Mucosa of rectum (tissue), 2 donors: ENCODE measurements around the gene FLOT1.
A peak's percentile ranks its signal among the peaks of the same experiment; 100 is the strongest.
"Not testable (repeated sequence)": the region's sequence is repeated elsewhere in the genome, so short reads cannot be mapped to it uniquely, and the experiment has no call there.

ENCODE experiments used
- H3K27ac ChIP-seq, 2 donors: one replicate each; pipeline ENCODE4 v1.7.0; 2013; ENCODE audit warnings: inconsistent platforms in 2 of 2, low read depth in 2 of 2, low read length in 2 of 2
- H3K27me3 ChIP-seq, 2 donors: one replicate each; pipeline ENCODE4 v1.7.0; 2013; ENCODE audit warnings: low read length in 2 of 2; ENCODE audit not compliant: control insufficient read depth in 2 of 2, insufficient read depth in 2 of 2
- H3K36me3 ChIP-seq, 2 donors: one replicate each; pipeline ENCODE4 v1.7.0; 2013; ENCODE audit warnings: low read length in 2 of 2; ENCODE audit not compliant: control insufficient read depth in 2 of 2, insufficient read depth in 2 of 2
- H3K4me1 ChIP-seq, 2 donors: one replicate each; pipeline ENCODE4 v1.7.0; 2013; ENCODE audit warnings: low read length in 2 of 2, mild to moderate bottlenecking in 1 of 2; ENCODE audit not compliant: control insufficient read depth in 2 of 2, insufficient read depth in 2 of 2
- H3K4me3 ChIP-seq, 2 donors: one replicate each; pipeline ENCODE4 v1.7.0; 2013; ENCODE audit warnings: low read length in 2 of 2
- H3K9ac ChIP-seq, 2 donors: one replicate each; pipeline ENCODE4 v1.7.0; 2013; ENCODE audit warnings: low read length in 2 of 2, low read depth in 1 of 2, mild to moderate bottlenecking in 1 of 2
- H3K9me3 ChIP-seq, 2 donors: one replicate each; pipeline ENCODE4 v1.7.0; 2013; ENCODE audit warnings: low read length in 2 of 2; ENCODE audit not compliant: control insufficient read depth in 2 of 2
- donor health status: healthy.
- donor health status: Normal muscosa, but diverticular disease.

FLOT1 gene

GRCh38 chr6:30730601-30731435 lies 11.7 kb downstream of the FLOT1 start:
- Histone ChIP-seq H3K4me1 (peaks cover 5 to 7% of the 10 kb centered on the region in 2 donors), H3K9ac (peak overlapping the region; percentile 47 to 60), H3K9me3 (no peaks in the 10 kb centered on the region), H3K27ac (peak overlapping the region; percentile 56 to 67), H3K4me3 (peak overlapping the region; percentile 56 to 58), H3K36me3 (peaks cover 43 to 62% of the 10 kb centered on the region in 2 donors), H3K27me3 (no peaks in the 10 kb centered on the region)

GRCh38 chr6:30727920-30728553 lies 14.4 kb downstream of the FLOT1 start:
- Histone ChIP-seq H3K27ac (no peak overlapping the region), H3K4me1 (peaks cover 7 to 9% of the 10 kb centered on the region in 2 donors), H3K9me3 (no peaks in the 10 kb centered on the region), H3K9ac (no peak overlapping the region), H3K36me3 (peaks cover 57 to 77% of the 10 kb centered on the region in 2 donors), H3K27me3 (no peaks in the 10 kb centered on the region), H3K4me3 (no peak overlapping the region)

GRCh38 chr6:30726506-30727413 lies 15.7 kb downstream of the FLOT1 start:
- no peak overlapping the region for H3K4me3 ChIP-seq
- H3K9ac ChIP-seq = no peak overlapping the region
- peaks cover 14 to 17% of the 10 kb centered on the region in 2 donors for H3K4me1 ChIP-seq
- peaks cover 55 to 75% of the 10 kb centered on the region in 2 donors for H3K36me3 ChIP-seq
- H3K9me3 ChIP-seq = no peaks in the 10 kb centered on the region
- H3K27me3 ChIP-seq = no peaks in the 10 kb centered on the region
- no peak overlapping the region for H3K27ac ChIP-seq

GRCh38 chr6:30725713-30726505 lies 16.6 kb downstream of the FLOT1 start:
- H3K4me1 ChIP-seq = peaks cover 17 to 19% of the 10 kb centered on the region in 2 donors
- no peak overlapping the region for H3K27ac ChIP-seq
- peak overlapping the region in 1 of 2 donors; percentile 54 for H3K9ac ChIP-seq
- H3K4me3 ChIP-seq = no peak overlapping the region
- peaks cover 55 to 71% of the 10 kb centered on the region in 2 donors for H3K36me3 ChIP-seq
- no peaks in the 10 kb centered on the region for H3K27me3 ChIP-seq
- H3K9me3 ChIP-seq = no peaks in the 10 kb centered on the region

GRCh38 chr6:30724906-30725667 lies 17.4 kb downstream of the FLOT1 start:
- peaks cover 10 to 15% of the 10 kb centered on the region in 2 donors for H3K4me1 ChIP-seq
- H3K4me3 ChIP-seq = no peak overlapping the region
- H3K27ac ChIP-seq = no peak overlapping the region
- no peaks in the 10 kb centered on the region for H3K9me3 ChIP-seq
- H3K36me3 ChIP-seq = peaks cover 49 to 63% of the 10 kb centered on the region in 2 donors
- H3K27me3 ChIP-seq = no peaks in the 10 kb centered on the region
- no peak overlapping the region for H3K9ac ChIP-seq

GRCh38 chr6:30723843-30724741 lies 18.4 kb downstream of the FLOT1 start:
- peaks cover 40 to 53% of the 10 kb centered on the region in 2 donors for H3K36me3 ChIP-seq
- not testable (repeated sequence) for H3K9me3 ChIP-seq, H3K4me3 ChIP-seq, H3K9ac ChIP-seq, H3K27me3 ChIP-seq, H3K27ac ChIP-seq
- H3K4me1 ChIP-seq = peaks cover 15 to 18% of the 10 kb centered on the region in 2 donors

GRCh38 chr6:30723159-30723842 lies 19.2 kb downstream of the FLOT1 start:
- Histone ChIP-seq H3K36me3 (peaks cover 37 to 53% of the 10 kb centered on the region in 2 donors), H3K9ac (peak overlapping the region in 1 of 2 donors; percentile 36), H3K4me1 (peaks cover 15 to 19% of the 10 kb centered on the region in 2 donors)
- not testable (repeated sequence) for H3K9me3 ChIP-seq, H3K4me3 ChIP-seq, H3K27ac ChIP-seq, H3K27me3 ChIP-seq
